IMR-90 (cell line): Measurements from ENCODE around the gene P2RY14. TPM values are rescaled to one million over a fixed set of nuclear protein-coding genes. Genes with fewer than 3 reads are reported as not detected.

Experiments
- ATAC-seq: fragments of 200-7000 bp; cut with Tn5 transposase; 2 replicates; pipeline ENCODE4 v1.9.1; 2020; ENCODE audit warnings: low read depth, mild to moderate bottlenecking, moderate library complexity
- BruUV-seq: library from RNA; stranded (reverse); fragments of 400-500 nt; replicated peaks from 2 replicates; lab custom pipeline; 2021; lab: Mats Ljungman, UMichigan
- CTCF ChIA-PET: fragments of 300-600 bp; formaldehyde crosslinking; extraction: SDS; loops from one replicate; lab custom pipeline; 2021; ENCODE audit warnings: antibody characterized with exemption; lab: Yijun Ruan, JAX
- POLR2A ChIA-PET: fragments of 300-600 bp; sonication (Branson Sonifier 250); formaldehyde crosslinking; loops from one replicate; lab custom pipeline; 2022; ENCODE audit warnings: antibody characterized with exemption; ENCODE audit not compliant: unreplicated experiment; lab: Charles Lee
- DNase-seq: peaks from one replicate; pipeline ENCODE4 v3.0.0; 2013
- H2AFZ ChIP-seq: replicated peaks from 2 replicates; pipeline ENCODE3; 2013; ENCODE audit warnings: low read length, mild to moderate bottlenecking; ENCODE audit not compliant: poor library complexity
- H2AK5ac ChIP-seq: 2 replicates; pipeline ENCODE4 v1.6.1; 2013; ENCODE audit warnings: low read depth, low read length, inconsistent platforms
- H2AK9ac ChIP-seq: replicated peaks from 2 replicates; pipeline ENCODE3; 2013; ENCODE audit warnings: mild to moderate bottlenecking, low read depth, low read length, moderate library complexity; ENCODE audit not compliant: poor library complexity
- H2BK120ac ChIP-seq: 2 replicates; pipeline ENCODE4 v1.6.1; 2013; ENCODE audit warnings: low read depth, low read length, inconsistent platforms
- H2BK15ac ChIP-seq: 3 replicates; pipeline ENCODE4 v1.6.1; 2013; ENCODE audit warnings: low read depth, low read length, inconsistent platforms
- H2BK20ac ChIP-seq: 2 replicates; pipeline ENCODE4 v1.6.1; 2013; ENCODE audit warnings: low read depth, mild to moderate bottlenecking, inconsistent platforms, low read length, moderate library complexity
- H2BK5ac ChIP-seq: 2 replicates; pipeline ENCODE4 v1.6.1; 2013; ENCODE audit warnings: mild to moderate bottlenecking, low read depth, low read length, inconsistent platforms; ENCODE audit not compliant: poor library complexity, severe bottlenecking
- H3K14ac ChIP-seq: replicated peaks from 2 replicates; pipeline ENCODE4 v1.6.1; 2013; ENCODE audit warnings: low read depth, low read length, inconsistent platforms
- H3K18ac ChIP-seq: 2 replicates; pipeline ENCODE4 v1.6.1; 2013; ENCODE audit warnings: low read depth, low read length, control low read depth
- H3K23ac ChIP-seq: 2 replicates; pipeline ENCODE4 v1.6.1; 2013; ENCODE audit warnings: low read depth, low read length, inconsistent platforms
- H3K27ac ChIP-seq: 2 replicates; pipeline ENCODE4 v1.5.1; 2013; ENCODE audit warnings: mild to moderate bottlenecking, control low read depth, low read length; ENCODE audit not compliant: insufficient read depth
- H3K27me3 ChIP-seq: 2 replicates; pipeline ENCODE4 v1.6.1; 2013; ENCODE audit warnings: low read length; ENCODE audit not compliant: control insufficient read depth, insufficient read depth
- H3K36me3 ChIP-seq: 2 replicates; pipeline ENCODE4 v1.6.1; 2013; ENCODE audit warnings: low read length, mixed read lengths; ENCODE audit not compliant: control insufficient read depth, insufficient read depth
- H3K4ac ChIP-seq: 2 replicates; pipeline ENCODE4 v1.6.1; 2013; ENCODE audit warnings: low read depth, low read length, inconsistent platforms
- H3K4me1 ChIP-seq: 2 replicates; pipeline ENCODE4 v1.6.1; 2013; ENCODE audit warnings: low read length, mixed read lengths; ENCODE audit not compliant: control insufficient read depth, insufficient read depth
- H3K4me2 ChIP-seq: 2 replicates; pipeline ENCODE4 v1.6.1; 2013; ENCODE audit warnings: low read depth, mild to moderate bottlenecking, control low read depth, low read length, moderate library complexity
- H3K4me3 ChIP-seq: 2 replicates; pipeline ENCODE4 v1.5.1; 2013; ENCODE audit warnings: low read depth, mild to moderate bottlenecking, control low read depth, low read length, moderate library complexity; ENCODE audit not compliant: insufficient read depth
- H3K56ac ChIP-seq: 2 replicates; pipeline ENCODE4 v1.6.1; 2013; ENCODE audit warnings: low read length, inconsistent platforms; ENCODE audit not compliant: insufficient read depth; ENCODE audit errors: extremely low read depth
- H3K79me1 ChIP-seq, 2 experiments: 2 replicates each; pipeline ENCODE4 v1.6.1; 2013; ENCODE audit warnings: low read length in 2 of 2, inconsistent platforms in 1 of 2, low read depth in 1 of 2
- H3K9ac ChIP-seq: 2 replicates; pipeline ENCODE4 v1.6.1; 2013; ENCODE audit warnings: low read depth, low read length, control low read depth
- H3K9me1 ChIP-seq: 2 replicates; pipeline ENCODE4 v1.6.1; 2013; ENCODE audit warnings: low read length, inconsistent platforms; ENCODE audit not compliant: insufficient read depth
- H3K9me3 ChIP-seq: 2 replicates; pipeline ENCODE4 v1.6.1; 2013; ENCODE audit warnings: low read length; ENCODE audit not compliant: control insufficient read depth, insufficient read depth
- H4K20me1 ChIP-seq: 2 replicates; pipeline ENCODE4 v1.6.1; 2013; ENCODE audit warnings: low read length, inconsistent platforms; ENCODE audit not compliant: insufficient read depth
- H4K5ac ChIP-seq: 2 replicates; pipeline ENCODE4 v1.6.1; 2013; ENCODE audit warnings: mild to moderate bottlenecking, low read depth, low read length, control low read depth
- H4K8ac ChIP-seq, 2 experiments: 2 replicates each; pipeline ENCODE4 v1.6.1; 2013; ENCODE audit warnings: low read depth in 2 of 2, low read length in 2 of 2, control low read depth in 1 of 2, inconsistent platforms in 1 of 2
- H4K91ac ChIP-seq: 2 replicates; pipeline ENCODE4 v1.6.1; 2013; ENCODE audit warnings: low read depth, low read length, inconsistent platforms; ENCODE audit not compliant: insufficient read depth
- BHLHE40 ChIP-seq: fragments of 150-350 bp; IDR thresholded peaks from 2 replicates; pipeline ENCODE4 v1.6.1; 2016; ENCODE audit warnings: mild to moderate bottlenecking, low read depth, low read length
- CEBPB ChIP-seq: IDR thresholded peaks from 2 replicates; pipeline ENCODE4 v1.6.1; 2012; ENCODE audit warnings: low read depth, low read length, improper control_type of control experiment
- CHD1 ChIP-seq: IDR thresholded peaks from 2 replicates; pipeline ENCODE4 v1.6.1; 2012; ENCODE audit warnings: low read depth, low read length, improper control_type of control experiment
- CTCF ChIP-seq: conservative IDR thresholded peaks from 2 replicates; pipeline ENCODE4 v1.5.1; 2012; ENCODE audit warnings: mild to moderate bottlenecking, low read depth, low read length, improper control_type of control experiment
- FOS ChIP-seq: fragments of 150-350 bp; IDR thresholded peaks from 2 replicates; pipeline ENCODE4 v1.6.1; 2016; ENCODE audit warnings: low read depth, low read length
- MAZ ChIP-seq: IDR thresholded peaks from 2 replicates; pipeline ENCODE4 v1.6.1; 2012; ENCODE audit warnings: low read depth, mild to moderate bottlenecking, low read length, improper control_type of control experiment, moderate library complexity, borderline replicate concordance
- POLR2A ChIP-seq: IDR thresholded peaks from 2 replicates; pipeline ENCODE4 v1.6.1; 2012; ENCODE audit warnings: mild to moderate bottlenecking, low read depth, low read length
- RAD21 ChIP-seq: IDR thresholded peaks from 2 replicates; pipeline ENCODE4 v1.6.1; 2012; ENCODE audit warnings: low read length, improper control_type of control experiment
- RFX5 ChIP-seq: IDR thresholded peaks from 2 replicates; pipeline ENCODE4 v1.8.0; 2012; ENCODE audit warnings: low read depth, mild to moderate bottlenecking, low read length, moderate library complexity
- USF2 ChIP-seq: fragments of 150-350 bp; IDR thresholded peaks from 2 replicates; pipeline ENCODE4 v1.6.1; 2017; ENCODE audit warnings: mild to moderate bottlenecking, antibody characterized with exemption, low read length, low read depth
- WGBS, 2 experiments: methylation state at CpG; one replicate each; pipeline versions ENCODE4 v1.1.5 to v1.1.7; 2013; ENCODE audit warnings: missing lambda C conversion rate in 2 of 2; ENCODE audit not compliant: insufficient read length in 1 of 2; ENCODE audit errors: extremely low coverage in 2 of 2; 5-methylcytosine and 5-hydroxymethylcytosine counted together
- dilution Hi-C: fragments of 300-500 bp; cut with HindIII; formaldehyde crosslinking; loops from one replicate; pipeline ENCODE4 v1.14.3; 2018; ENCODE audit warnings: low sequenced_read_pairs; ENCODE audit not compliant: unreplicated experiment
- in situ Hi-C: fragments of 300-500 bp; cut with MboI; formaldehyde crosslinking; loops from 3 replicates; pipeline ENCODE4 v1.14.3; 2019; ENCODE audit warnings: low sequenced_read_pairs, inconsistent platforms, mixed read lengths
- intact Hi-C: fragments of 100-400 bp; cut with micrococcal nuclease; formaldehyde crosslinking; loops from 2 replicates; pipeline ENCODE4 v1.10.0; 2022
- polyA plus RNA-seq, 3 experiments: library from polyadenylated mRNA; depleted of rRNA; stranded (reverse); fragments of >200 nt; gene quantifications; 2 replicates each; pipeline ENCODE4 v1.2.3, GENCODE V29; 2012; ENCODE audit warnings: low replicate concordance in 1 of 3
- total RNA-seq: library from RNA; depleted of rRNA; stranded (reverse); fragments of >200 nt; gene quantifications from 2 replicates; pipeline ENCODE4 v1.2.3, GENCODE V29; 2012
- TF ChIP-seq, protein P1 (sequence below): fragments of 150-350 bp; IDR thresholded peaks from 2 replicates; pipeline ENCODE4 v1.6.1; 2016; ENCODE audit warnings: low read depth, mild to moderate bottlenecking, low read length, moderate library complexity, borderline replicate concordance

Gene P2RY14
- total and polyA plus RNA-seq, 2 of the 4 experiments (the other 2 are of a cell fraction): not detected

DNA sequence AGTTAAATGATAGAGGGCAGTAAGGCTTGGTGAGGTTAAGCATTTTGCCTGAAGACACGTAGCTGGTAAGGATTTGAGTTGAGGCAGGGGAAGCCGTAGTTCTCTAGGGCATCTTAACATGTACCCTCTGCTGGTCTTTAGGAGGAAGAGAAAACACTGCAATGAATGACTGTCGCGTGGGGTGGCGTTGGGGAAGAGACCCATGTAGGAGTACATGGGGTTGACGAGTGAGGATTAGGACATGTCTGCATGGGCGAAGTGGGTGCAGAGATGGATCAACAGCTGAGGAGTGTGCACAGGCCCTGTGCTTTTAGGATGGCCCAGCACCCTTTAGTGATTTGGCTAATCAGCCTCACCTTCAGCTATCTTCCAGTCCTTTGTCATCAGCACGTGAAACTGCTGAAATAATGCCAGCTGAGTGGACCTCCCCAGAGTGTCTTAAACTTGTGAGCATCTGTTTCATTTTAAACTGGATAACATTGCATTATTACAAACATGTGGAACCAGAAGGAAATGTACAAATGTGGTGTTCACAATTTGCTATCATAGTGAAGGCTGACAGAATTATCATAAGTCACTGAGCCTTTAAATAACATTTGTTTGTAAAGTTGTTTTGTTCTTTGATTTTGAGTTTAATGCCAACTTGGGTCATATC, 15.3 kb downstream of the P2RY14 start:
- H3K23ac ChIP-seq: no peak overlapping the region
- H2BK20ac ChIP-seq: peak overlapping the region; percentile 6; the same call in 1 of the 2 replicates
- intact Hi-C loops: no loop called here
- ATAC-seq (no peak), DNase-seq (peak; percentile 19)
- POLR2A ChIA-PET: no interaction called here
- no peaks in the 10 kb centered on the region for H3K27me3 ChIP-seq
- H3K4me3 ChIP-seq: no peak overlapping the region
- no peaks in the 10 kb centered on the region for H3K79me1 ChIP-seq
- H4K20me1 ChIP-seq: no peaks in the 10 kb centered on the region
- no peak overlapping the region for H4K8ac ChIP-seq
- H2BK5ac ChIP-seq: no peak overlapping the region
- H3K27ac ChIP-seq: peak overlapping the region; percentile 30; the same call in 1 of the 2 replicates
- no peak for TF ChIP-seq CHD1
- no peak for TF ChIP-seq CTCF
- TF ChIP-seq, protein P1, sequence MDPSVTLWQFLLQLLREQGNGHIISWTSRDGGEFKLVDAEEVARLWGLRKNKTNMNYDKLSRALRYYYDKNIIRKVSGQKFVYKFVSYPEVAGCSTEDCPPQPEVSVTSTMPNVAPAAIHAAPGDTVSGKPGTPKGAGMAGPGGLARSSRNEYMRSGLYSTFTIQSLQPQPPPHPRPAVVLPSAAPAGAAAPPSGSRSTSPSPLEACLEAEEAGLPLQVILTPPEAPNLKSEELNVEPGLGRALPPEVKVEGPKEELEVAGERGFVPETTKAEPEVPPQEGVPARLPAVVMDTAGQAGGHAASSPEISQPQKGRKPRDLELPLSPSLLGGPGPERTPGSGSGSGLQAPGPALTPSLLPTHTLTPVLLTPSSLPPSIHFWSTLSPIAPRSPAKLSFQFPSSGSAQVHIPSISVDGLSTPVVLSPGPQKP: no peak
- no peak for TF ChIP-seq RAD21
- no peak for TF ChIP-seq FOS
- TF ChIP-seq MAZ: no peak
- TF ChIP-seq CEBPB: no peak
- TF ChIP-seq BHLHE40: no peak
- no peak for TF ChIP-seq USF2
- TF ChIP-seq POLR2A: no peak
- TF ChIP-seq RFX5: no peak
- peak overlapping the region; percentile 69; the same call in 1 of the 2 replicates for H3K18ac ChIP-seq
- BruUV-seq: no TSS peak
- H2AK5ac ChIP-seq: peak overlapping the region; percentile 66
- peak overlapping the region; percentile 26; the same call in 2 of the 3 replicates for H2BK15ac ChIP-seq
- no peaks in the 10 kb centered on the region; the same call in 1 of the 2 replicates for H3K9me1 ChIP-seq
- no peak overlapping the region for H2AK9ac ChIP-seq
- H2AFZ ChIP-seq: no peak overlapping the region
- dilution Hi-C loops: no loop called here
- H3K9me3 ChIP-seq: no peaks in the 10 kb centered on the region
- H4K91ac ChIP-seq: peak overlapping the region; percentile 23; the same call in 1 of the 2 replicates
- CTCF ChIA-PET: interaction anchor here (1.2 kb wide), 1 partner anchor 19 kb away, joined by 4 read pairs; no protein-coding TSS in a partner anchor
- H3K14ac ChIP-seq: 0 out of 2 replicates have a peak overlapping the region, but pooled peaks have one; percentile 3
- H3K36me3 ChIP-seq: no peaks in the 10 kb centered on the region
- 96% methylated on average over 3 of the region's 8 CpGs; no CpG with 5 or more reads in 1 of the 2 experiments for WGBS, 2 experiments
- in situ Hi-C loops: no loop called here
- peak overlapping the region; percentile 52; the same call in 1 of the 2 replicates for H2BK120ac ChIP-seq
- no peak overlapping the region for H3K4me2 ChIP-seq
- peak overlapping the region; percentile 52; the same call in 1 of the 2 replicates for H4K5ac ChIP-seq
- H3K9ac ChIP-seq: no peak overlapping the region
- H3K4ac ChIP-seq: peak overlapping the region; percentile 48; the same call in 1 of the 2 replicates
- H3K4me1 ChIP-seq: peaks cover 11% of the 10 kb centered on the region
- H3K56ac ChIP-seq: no peak overlapping the region
